Coronary artery (tissue), 2 donors: ENCODE measurements around the gene MAGI2.

Experiments
- DNase-seq: peaks from one replicate; pipeline ENCODE4 v3.0.0-alpha.2; 2017; ENCODE audit warnings: low spot score
- H3K27ac ChIP-seq, 2 donors: fragments of 200-600 bp; sonication (generic); one replicate each; pipeline ENCODE4 v1.5.1; 2016 to 2019
- H3K4me3 ChIP-seq: fragments of 200-600 bp; sonication (generic); 2 replicates; pipeline ENCODE4 v1.5.1; 2016; ENCODE audit warnings: mild to moderate bottlenecking, moderate library complexity
- TF ChIP-seq, protein P1 (sequence below): fragments of 200-600 bp; sonication (generic); IDR thresholded peaks from one replicate; pipeline ENCODE4 v1.5.1; 2019; ENCODE audit warnings: antibody characterized with exemption

Gene MAGI2

DNA sequence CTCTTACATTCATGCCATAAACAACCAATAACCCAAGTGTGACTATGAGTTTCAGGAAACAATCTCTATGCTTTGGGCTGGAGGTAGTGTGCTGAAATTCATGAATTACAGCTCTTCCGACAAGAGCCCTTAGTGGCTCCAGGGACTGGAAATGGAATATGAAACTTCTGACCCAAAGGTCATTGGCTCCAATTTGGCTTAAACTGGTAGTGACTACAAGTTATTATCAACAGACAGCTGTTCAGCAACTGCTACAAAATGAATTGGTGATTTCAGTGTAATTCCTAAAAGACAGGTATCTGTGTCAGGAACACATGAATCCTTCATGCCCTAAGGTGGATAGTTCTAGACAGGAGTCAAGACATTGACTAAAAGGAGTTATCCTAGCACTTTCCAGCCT lies 909.5 kb downstream of the MAGI2 start:
- DNase-seq, result no peak
- TF ChIP-seq, protein P1, sequence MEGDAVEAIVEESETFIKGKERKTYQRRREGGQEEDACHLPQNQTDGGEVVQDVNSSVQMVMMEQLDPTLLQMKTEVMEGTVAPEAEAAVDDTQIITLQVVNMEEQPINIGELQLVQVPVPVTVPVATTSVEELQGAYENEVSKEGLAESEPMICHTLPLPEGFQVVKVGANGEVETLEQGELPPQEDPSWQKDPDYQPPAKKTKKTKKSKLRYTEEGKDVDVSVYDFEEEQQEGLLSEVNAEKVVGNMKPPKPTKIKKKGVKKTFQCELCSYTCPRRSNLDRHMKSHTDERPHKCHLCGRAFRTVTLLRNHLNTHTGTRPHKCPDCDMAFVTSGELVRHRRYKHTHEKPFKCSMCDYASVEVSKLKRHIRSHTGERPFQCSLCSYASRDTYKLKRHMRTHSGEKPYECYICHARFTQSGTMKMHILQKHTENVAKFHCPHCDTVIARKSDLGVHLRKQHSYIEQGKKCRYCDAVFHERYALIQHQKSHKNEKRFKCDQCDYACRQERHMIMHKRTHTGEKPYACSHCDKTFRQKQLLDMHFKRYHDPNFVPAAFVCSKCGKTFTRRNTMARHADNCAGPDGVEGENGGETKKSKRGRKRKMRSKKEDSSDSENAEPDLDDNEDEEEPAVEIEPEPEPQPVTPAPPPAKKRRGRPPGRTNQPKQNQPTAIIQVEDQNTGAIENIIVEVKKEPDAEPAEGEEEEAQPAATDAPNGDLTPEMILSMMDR, result no peak
- no peak overlapping the region for H3K4me3 ChIP-seq
- no peak overlapping the region for H3K27ac ChIP-seq

DNA sequence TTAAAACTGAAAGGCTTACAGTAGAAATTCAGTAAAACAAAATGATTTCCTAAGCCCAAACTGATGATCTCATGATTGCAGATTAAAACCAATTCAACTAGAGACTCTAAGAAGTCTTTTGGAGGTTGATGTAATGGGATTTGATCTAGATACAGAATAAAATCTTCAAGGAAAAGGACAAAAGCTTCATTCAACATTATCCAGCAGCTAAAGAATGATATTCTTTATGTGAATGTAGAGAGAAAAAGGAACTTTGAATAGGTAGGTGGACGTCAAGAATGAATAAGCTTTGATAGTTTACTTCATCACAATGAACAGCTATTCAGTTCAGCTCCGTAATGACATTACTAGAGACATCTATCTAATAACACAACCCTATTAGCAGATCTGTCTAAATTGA lies 910.5 kb downstream of the MAGI2 start:
- TF ChIP-seq, protein P1, result no peak
- DNase-seq, result no peak
- Histone ChIP-seq H3K27ac (no peak overlapping the region), H3K4me3 (no peak overlapping the region)

DNA sequence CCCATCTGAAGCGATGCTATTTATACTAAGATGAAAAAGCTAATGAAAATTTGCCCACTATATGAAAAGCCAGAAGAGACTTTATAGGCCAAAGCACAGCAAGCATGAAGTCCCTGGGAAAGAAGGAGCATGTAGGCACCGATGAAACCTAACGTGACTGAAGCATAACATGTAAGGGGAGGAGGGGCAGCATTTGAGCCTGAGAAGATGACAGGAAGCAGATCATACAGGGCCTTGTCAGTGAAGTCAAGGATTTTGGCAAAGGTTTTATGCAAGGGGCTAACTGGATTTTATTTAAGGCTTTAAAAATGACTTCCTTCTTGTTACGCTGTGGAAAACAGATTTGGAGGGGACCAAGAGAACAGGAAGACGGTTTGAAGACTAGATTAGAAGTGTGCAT lies 910.9 kb downstream of the MAGI2 start:
- Histone ChIP-seq H3K27ac (no peak overlapping the region), H3K4me3 (no peak overlapping the region)
- DNase-seq, result no peak
- TF ChIP-seq, protein P1, result no peak

DNA sequence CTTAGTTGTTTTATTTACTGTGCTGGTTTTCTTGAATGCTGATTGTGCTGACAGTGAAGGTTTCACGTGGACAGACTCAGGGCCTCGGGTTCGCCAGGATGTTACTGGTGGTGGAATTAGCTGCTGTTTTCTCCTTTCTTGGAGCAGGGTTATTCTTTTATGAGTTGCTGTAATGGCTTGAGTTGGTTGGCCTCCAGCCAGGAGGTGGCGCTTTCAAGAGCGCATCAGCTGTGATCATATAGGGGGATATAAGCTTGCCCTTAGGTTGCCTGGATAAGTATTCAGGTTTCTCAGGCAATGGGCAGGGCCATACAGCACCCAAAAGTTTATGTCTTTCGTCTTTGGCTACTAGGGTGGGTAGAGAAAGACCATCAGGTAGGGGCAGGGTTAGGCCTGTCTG lies 913.6 kb downstream of the MAGI2 start:
- DNase-seq, result no peak
- no peak overlapping the region for H3K4me3 ChIP-seq
- no peak overlapping the region for H3K27ac ChIP-seq
- TF ChIP-seq, protein P1, result no peak

DNA sequence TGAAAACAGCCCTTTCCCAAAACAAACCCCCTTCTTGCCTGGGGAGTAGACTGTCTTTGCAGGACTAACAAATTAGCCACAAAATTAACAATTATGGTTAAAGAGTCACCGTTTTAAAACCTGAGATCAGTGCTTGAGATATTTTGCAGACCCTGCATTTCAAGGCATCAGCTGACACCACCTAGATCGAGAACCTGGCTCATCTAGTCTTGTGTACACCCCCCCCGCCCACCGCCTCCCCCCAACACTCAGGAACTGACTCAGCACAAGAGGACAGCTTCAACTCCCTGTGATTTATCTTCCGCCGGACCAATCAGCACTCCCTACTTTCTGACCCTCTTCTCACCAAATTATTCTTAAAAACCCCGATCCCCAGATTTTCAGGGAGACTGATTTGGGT lies 917.8 kb downstream of the MAGI2 start:
- DNase-seq, result no peak
- H3K27ac ChIP-seq, result no peak overlapping the region
- H3K4me3 ChIP-seq, result no peak overlapping the region
- TF ChIP-seq, protein P1, result no peak

DNA sequence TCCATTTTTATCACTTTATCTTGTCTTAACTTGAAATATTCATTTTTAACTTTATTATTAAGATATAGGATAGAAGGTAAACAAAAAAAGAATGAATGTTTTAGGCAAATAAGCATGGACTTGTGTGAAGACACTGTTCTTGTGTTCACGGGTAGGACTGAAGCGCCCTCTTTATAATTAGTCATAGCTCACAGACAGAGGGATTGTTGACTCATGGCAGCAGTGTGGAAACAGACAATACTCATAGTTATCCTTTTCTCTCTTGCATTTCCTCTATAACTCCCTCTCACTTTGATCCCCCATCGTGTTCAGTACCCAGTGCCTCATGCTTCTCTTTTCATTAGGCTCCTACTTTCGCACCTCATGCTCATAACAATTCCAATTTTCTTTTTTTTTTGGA lies 923.1 kb downstream of the MAGI2 start:
- DNase-seq, result no peak
- no peak overlapping the region for H3K27ac ChIP-seq
- TF ChIP-seq, protein P1, result no peak
- H3K4me3 ChIP-seq, result no peak overlapping the region

DNA sequence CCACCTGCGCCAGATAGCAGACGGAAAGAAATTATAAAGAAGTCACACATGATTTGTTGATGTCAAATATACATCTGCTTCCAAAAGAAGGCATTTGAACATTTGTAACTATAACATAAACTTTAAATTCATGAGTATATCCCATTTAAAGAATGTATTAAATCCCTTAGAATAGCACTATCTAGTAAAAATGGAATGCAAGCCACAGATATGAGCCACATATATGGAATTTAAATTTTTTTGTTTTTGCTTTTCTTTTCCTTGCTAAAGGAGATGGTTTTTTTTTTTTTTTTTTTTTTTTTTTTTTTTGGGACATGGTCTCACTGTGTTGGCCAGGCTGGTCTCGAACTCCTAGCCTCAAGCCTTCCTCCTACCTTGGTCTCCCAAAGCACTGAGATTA lies 924.1 kb downstream of the MAGI2 start:
- no peak for DNase-seq
- TF ChIP-seq, protein P1, result no peak
- no peak overlapping the region for H3K27ac ChIP-seq
- H3K4me3 ChIP-seq, result no peak overlapping the region
